HG02840 (cell line): ENCODE data around the gene GRIA1.

ENCODE experiments used
- ATAC-seq: cut with Tn5 transposase; IDR thresholded peaks from one replicate; pipeline ENCODE4 v1.9.1; 2021; ENCODE audit warnings: mild to moderate bottlenecking, moderate library complexity, moderate number of reproducible peaks; ENCODE audit not compliant: unreplicated experiment, low FRiP score

GRIA1 gene

GRCh38 chr5:153496835-153497234, 6.4 kb downstream of the GRIA1 start:
- ATAC-seq: no peak

DNA sequence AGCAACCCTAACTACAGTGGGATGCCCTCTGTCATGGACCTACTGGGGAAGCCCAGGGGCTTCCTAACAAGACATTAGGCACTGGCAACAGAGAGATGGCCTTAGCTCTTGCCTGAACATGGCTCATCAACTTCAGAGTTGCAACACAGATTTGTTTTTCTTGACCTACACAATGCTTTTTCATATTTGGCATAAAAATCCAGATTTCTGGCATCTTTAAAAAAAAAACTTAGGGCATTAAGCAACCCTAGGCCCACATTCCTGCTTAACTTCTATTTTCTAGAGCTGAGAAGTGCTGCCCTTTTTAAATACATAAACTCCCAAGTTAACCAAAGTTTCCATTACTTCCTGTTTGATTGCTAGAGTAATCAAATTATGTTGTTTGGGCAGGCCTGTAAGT, 8.0 kb downstream of the GRIA1 start:
- no peak for ATAC-seq

GRCh38 chr5:153500178-153500577, 9.7 kb downstream of the GRIA1 start:
- no peak for ATAC-seq

GRCh38 chr5:153504726-153505125, 14.3 kb downstream of the GRIA1 start:
- ATAC-seq: no peak

GRCh38 chr5:153508700-153509099, 18.2 kb downstream of the GRIA1 start:
- no peak for ATAC-seq

DNA sequence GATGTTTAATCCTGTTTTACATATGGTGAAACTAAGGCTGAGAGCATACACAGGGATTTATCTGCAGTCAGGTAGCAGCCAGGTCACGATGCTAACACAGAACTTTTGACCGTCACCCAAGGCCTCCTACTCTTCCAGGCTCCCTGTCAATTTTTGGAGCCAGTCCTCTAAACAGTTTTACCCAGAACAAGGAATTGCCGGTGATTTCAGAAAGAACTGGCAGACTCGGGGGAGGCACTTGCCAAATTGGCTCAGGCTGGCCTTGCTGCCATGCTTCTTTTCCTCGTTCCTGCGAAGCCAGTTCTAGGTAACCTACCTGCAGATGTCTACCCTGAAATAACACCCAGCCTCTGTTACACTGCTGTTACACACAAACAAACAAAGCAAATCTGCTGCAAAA, 21.2 kb downstream of the GRIA1 start:
- no peak for ATAC-seq

DNA sequence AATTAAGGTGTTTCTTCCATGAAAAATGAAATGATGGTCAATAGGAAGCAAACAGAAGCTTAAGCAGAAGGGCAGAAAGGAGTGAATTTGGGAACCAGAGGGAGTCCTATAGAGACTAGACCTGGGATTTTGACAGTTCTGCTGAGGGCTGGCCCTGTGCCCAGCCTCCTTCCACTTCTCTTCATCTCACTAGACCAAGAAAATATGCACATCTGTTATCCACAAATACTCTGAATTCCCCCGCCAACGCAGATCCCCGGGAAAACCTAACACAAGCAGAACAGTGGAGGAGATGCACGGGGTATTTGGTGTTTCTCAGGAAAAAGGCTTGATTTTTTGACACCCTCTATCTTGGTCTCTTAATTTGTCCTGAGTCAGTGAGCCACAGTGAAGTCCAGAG, 22.7 kb downstream of the GRIA1 start:
- no peak for ATAC-seq

- no peak for ATAC-seq
These were observed 24.8 kb downstream of the GRIA1 start for GRCh38 chr5:153515301-153515700.

DNA sequence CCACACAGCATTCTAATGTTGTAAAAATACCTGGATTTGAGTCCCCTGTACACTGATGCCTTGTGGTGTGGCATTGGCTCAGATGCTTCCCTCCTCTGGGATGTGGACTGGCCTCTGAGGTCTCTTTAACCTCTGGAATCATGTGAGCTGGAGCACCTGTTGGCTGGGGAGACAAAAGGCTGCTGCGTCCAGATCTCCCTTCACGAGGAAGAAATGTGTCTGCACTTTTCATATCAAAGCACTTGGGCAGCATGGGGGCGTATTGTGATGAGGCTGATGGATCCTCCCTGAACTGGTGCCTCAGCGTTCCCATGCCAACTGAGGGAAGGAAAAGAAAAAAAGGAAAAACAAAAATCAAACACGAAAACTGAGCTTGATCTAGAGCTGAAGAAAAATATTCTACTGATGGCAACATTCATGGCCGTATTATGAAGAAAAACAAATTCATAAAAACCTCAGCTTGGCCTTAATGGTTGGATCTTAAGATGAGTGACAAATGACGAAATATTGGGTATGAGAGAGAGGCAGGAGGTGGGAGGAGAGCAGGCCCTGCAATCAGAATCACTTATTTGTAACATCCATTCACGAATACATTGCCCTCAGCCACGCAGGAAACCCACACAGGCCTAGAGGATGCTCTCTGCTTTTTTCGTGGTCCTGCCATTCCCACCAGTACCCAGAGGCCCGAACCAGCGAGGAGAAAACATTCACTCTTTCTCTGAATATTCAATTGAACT, 26.2 kb downstream of the GRIA1 start:
- no peak for ATAC-seq

GRCh38 chr5:153517241-153517611, 26.8 kb downstream of the GRIA1 start:
- ATAC-seq: no peak

- ATAC-seq: no peak
These were observed 29.7 kb downstream of the GRIA1 start for GRCh38 chr5:153520137-153520536.

GRCh38 chr5:153520952-153521351, 30.5 kb downstream of the GRIA1 start:
- ATAC-seq: no peak

DNA sequence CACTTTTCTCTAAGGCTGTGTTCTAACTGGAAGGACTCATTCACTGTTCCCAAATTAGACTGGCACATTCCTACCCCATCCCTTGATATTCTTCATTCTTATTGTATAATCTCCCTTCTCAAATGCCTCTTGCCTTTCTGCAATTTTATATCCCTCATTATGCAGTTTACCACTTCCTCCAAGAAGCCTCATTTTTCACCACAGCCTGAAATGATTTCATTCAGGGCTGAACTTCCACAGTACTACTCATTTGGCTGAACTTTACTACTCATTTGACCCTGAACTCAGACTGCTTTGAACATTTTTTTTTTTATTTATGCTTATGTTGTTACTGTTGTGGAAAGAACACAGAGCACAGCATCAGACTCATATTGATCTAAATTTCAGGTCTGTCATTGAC, 32.7 kb downstream of the GRIA1 start:
- no peak for ATAC-seq

- no peak for ATAC-seq
These were observed 33.4 kb downstream of the GRIA1 start for GRCh38 chr5:153523831-153524230.

- ATAC-seq: no peak
These were observed 35.1 kb downstream of the GRIA1 start for GRCh38 chr5:153525536-153525935.

- ATAC-seq: no peak
These were observed 40.1 kb downstream of the GRIA1 start for GRCh38 chr5:153530357-153531143.

- ATAC-seq: no peak
These were observed 43.1 kb downstream of the GRIA1 start for GRCh38 chr5:153533546-153533945.

GRCh38 chr5:153534102-153534501, 43.6 kb downstream of the GRIA1 start:
- no peak for ATAC-seq

GRCh38 chr5:153537207-153537606, 46.7 kb downstream of the GRIA1 start:
- ATAC-seq: no peak

DNA sequence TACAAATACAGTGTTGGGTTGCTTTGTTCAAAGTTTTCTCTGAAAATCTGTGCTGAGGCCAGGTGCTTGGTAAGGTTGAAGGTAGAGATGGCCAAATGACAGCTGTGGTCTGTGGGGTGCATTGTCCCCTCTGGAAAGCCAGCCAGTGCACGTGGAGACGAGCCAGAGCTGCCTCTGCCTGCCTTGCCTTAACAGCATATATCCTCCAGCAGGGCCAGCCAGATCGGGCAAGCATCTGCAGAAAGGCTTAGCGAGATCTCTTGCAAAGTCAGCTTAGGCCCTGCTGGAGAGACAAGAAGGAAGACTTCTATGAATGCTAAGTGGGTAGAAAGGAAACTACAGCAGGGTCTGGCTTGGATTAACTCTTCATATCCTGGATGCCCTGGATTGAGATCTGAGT, 49.5 kb downstream of the GRIA1 start:
- no peak for ATAC-seq

- ATAC-seq: no peak
These were observed 52.1 kb downstream of the GRIA1 start for GRCh38 chr5:153542536-153542935.

- no peak for ATAC-seq
These were observed 52.8 kb downstream of the GRIA1 start for GRCh38 chr5:153543288-153543687.
